Skeletal muscle satellite cell (primary cell): ENCODE measurements around the gene ASCL2. TPM values are rescaled to one million over a fixed set of nuclear protein-coding genes. Genes with fewer than 3 reads are reported as not detected.
A peak's percentile ranks its signal among the peaks of the same experiment; 100 is the strongest.

Experiments
- H3K27me3 ChIP-seq: 2 replicates; pipeline ENCODE4 v1.7.0; 2013; ENCODE audit warnings: low read length; ENCODE audit not compliant: control insufficient read depth, insufficient read depth
- H3K36me3 ChIP-seq: 2 replicates; pipeline ENCODE4 v1.7.0; 2013; ENCODE audit warnings: mild to moderate bottlenecking, control low read depth, low read length; ENCODE audit not compliant: insufficient read depth
- H3K4me1 ChIP-seq: 2 replicates; pipeline ENCODE4 v1.7.0; 2013; ENCODE audit warnings: low read length; ENCODE audit not compliant: control insufficient read depth, insufficient read depth
- H3K4me2 ChIP-seq: 2 replicates; pipeline ENCODE4 v1.7.0; 2013; ENCODE audit warnings: mild to moderate bottlenecking, low read length
- H3K4me3 ChIP-seq: 2 replicates; pipeline ENCODE4 v1.7.0; 2013; ENCODE audit warnings: low read length
- H3K9ac ChIP-seq: 2 replicates; pipeline ENCODE4 v1.7.0; 2013; ENCODE audit warnings: mild to moderate bottlenecking, low read depth, low read length, moderate library complexity
- H3K9me3 ChIP-seq: replicated peaks from 2 replicates; pipeline ENCODE4 v1.7.0; 2013; ENCODE audit warnings: mild to moderate bottlenecking, control low read depth, low read length
- total RNA-seq: library from RNA; depleted of rRNA; stranded (reverse); fragments of >200 nt; gene quantifications from 2 replicates; pipeline ENCODE4 v1.2.3, GENCODE V29; 2012; rRNA removed

Gene ASCL2
- not detected in 2 replicates for total RNA-seq

- Histone ChIP-seq H3K4me3 (peak within 1 kb of the TSS; percentile 58), H3K9ac (no peak within 1 kb of the TSS), H3K27me3 (peaks cover 87% of the 10 kb centered on the region)
These were observed at the start of gene ASCL2 for GRCh38 chr11:2270322-2271076. TSS of gene ASCL2 (minus strand) at chr11:2270588. CDS start at chr11:2270332, 256 bp downstream.

GRCh38 chr11:2319791-2320472 is 49.5 kb upstream of the ASCL2 start:
- Histone ChIP-seq H3K9ac (no peak overlapping the region), H3K9me3 (no peaks in the 10 kb centered on the region), H3K4me1 (peaks cover 3% of the 10 kb centered on the region), H3K4me2 (no peak overlapping the region), H3K27me3 (peaks cover 18% of the 10 kb centered on the region), H3K4me3 (no peak overlapping the region), H3K36me3 (no peaks in the 10 kb centered on the region)

More at GRCh38 chr11:2270322-2271076, at the start of gene ASCL2:
- H3K9me3 ChIP-seq = no peaks in the 10 kb centered on the region
- no peaks in the 10 kb centered on the region for H3K4me1 ChIP-seq
- H3K36me3 ChIP-seq = no peaks in the 10 kb centered on the region
- H3K4me2 ChIP-seq = peak within 1 kb of the TSS; percentile 71

GRCh38 chr11:2318707-2319106 is 48.3 kb upstream of the ASCL2 start:
- Histone ChIP-seq H3K4me2 (no peak overlapping the region), H3K9ac (no peak overlapping the region), H3K4me1 (peaks cover 8% of the 10 kb centered on the region), H3K4me3 (no peak overlapping the region), H3K36me3 (no peaks in the 10 kb centered on the region), H3K27me3 (peaks cover 18% of the 10 kb centered on the region), H3K9me3 (no peaks in the 10 kb centered on the region)

GRCh38 chr11:2318123-2318522 is 47.7 kb upstream of the ASCL2 start:
- Histone ChIP-seq H3K36me3 (no peaks in the 10 kb centered on the region), H3K4me1 (peaks cover 8% of the 10 kb centered on the region), H3K4me2 (no peak overlapping the region), H3K4me3 (no peak overlapping the region), H3K9ac (no peak overlapping the region), H3K9me3 (no peaks in the 10 kb centered on the region), H3K27me3 (peaks cover 18% of the 10 kb centered on the region)

- no peak overlapping the region for H3K9ac ChIP-seq
- peaks cover 18% of the 10 kb centered on the region for H3K27me3 ChIP-seq
- no peak overlapping the region for H3K4me2 ChIP-seq
- no peaks in the 10 kb centered on the region for H3K9me3 ChIP-seq
- no peak overlapping the region for H3K4me3 ChIP-seq
- peaks cover 13% of the 10 kb centered on the region for H3K4me1 ChIP-seq
- no peaks in the 10 kb centered on the region for H3K36me3 ChIP-seq
These were observed 47.1 kb upstream of the ASCL2 start for GRCh38 chr11:2317354-2318050.

GRCh38 chr11:2316963-2317244 is 46.5 kb upstream of the ASCL2 start:
- Histone ChIP-seq H3K9me3 (no peaks in the 10 kb centered on the region), H3K36me3 (no peaks in the 10 kb centered on the region), H3K4me1 (peaks cover 19% of the 10 kb centered on the region), H3K9ac (no peak overlapping the region), H3K4me3 (no peak overlapping the region), H3K27me3 (peaks cover 18% of the 10 kb centered on the region), H3K4me2 (no peak overlapping the region)

- H3K27me3 ChIP-seq = peaks cover 15% of the 10 kb centered on the region
- no peaks in the 10 kb centered on the region for H3K9me3 ChIP-seq
- H3K4me1 ChIP-seq = peaks cover 20% of the 10 kb centered on the region
- H3K4me2 ChIP-seq = no peak overlapping the region
- no peak overlapping the region for H3K9ac ChIP-seq
- no peaks in the 10 kb centered on the region for H3K36me3 ChIP-seq
- no peak overlapping the region for H3K4me3 ChIP-seq
These were observed 46.0 kb upstream of the ASCL2 start for GRCh38 chr11:2316169-2316962.

- no peak overlapping the region for H3K4me3 ChIP-seq
- no peaks in the 10 kb centered on the region for H3K9me3 ChIP-seq
- H3K9ac ChIP-seq = peak overlapping the region; percentile 8
- H3K4me2 ChIP-seq = peak overlapping the region; percentile 6
- H3K36me3 ChIP-seq = no peaks in the 10 kb centered on the region
- H3K4me1 ChIP-seq = peaks cover 20% of the 10 kb centered on the region
- peaks cover 8% of the 10 kb centered on the region for H3K27me3 ChIP-seq
These were observed 45.2 kb upstream of the ASCL2 start for GRCh38 chr11:2315395-2316168.

- peaks cover 20% of the 10 kb centered on the region for H3K4me1 ChIP-seq
- H3K4me2 ChIP-seq = peak overlapping the region; percentile 6
- H3K27me3 ChIP-seq = peaks cover 8% of the 10 kb centered on the region
- H3K4me3 ChIP-seq = no peak overlapping the region
- no peaks in the 10 kb centered on the region for H3K9me3 ChIP-seq
- H3K36me3 ChIP-seq = no peaks in the 10 kb centered on the region
- H3K9ac ChIP-seq = peak overlapping the region; percentile 8
These were observed 44.4 kb upstream of the ASCL2 start for GRCh38 chr11:2314525-2315394.

GRCh38 chr11:2314136-2314524 is 43.7 kb upstream of the ASCL2 start:
- peaks cover 20% of the 10 kb centered on the region for H3K4me1 ChIP-seq

More at GRCh38 chr11:2314136-2314524, 43.7 kb upstream of the ASCL2 start:
- peaks cover 8% of the 10 kb centered on the region for H3K27me3 ChIP-seq
- no peak overlapping the region for H3K4me2 ChIP-seq
- no peaks in the 10 kb centered on the region for H3K9me3 ChIP-seq
- no peak overlapping the region for H3K4me3 ChIP-seq
- H3K36me3 ChIP-seq = no peaks in the 10 kb centered on the region
- no peak overlapping the region for H3K9ac ChIP-seq
